AG09319 (cell line): ENCODE measurements around the gene DCUN1D3.

Experiments
- DNase-seq: peaks from one replicate; pipeline ENCODE4 v3.0.0-alpha.2; 2010; ENCODE audit warnings: low read depth; ENCODE audit errors: extremely low read depth
- TF ChIP-seq, protein P1 (sequence below): IDR thresholded peaks from 2 replicates; pipeline ENCODE4 v1.5.1; 2011; ENCODE audit warnings: low read depth, mild to moderate bottlenecking, inconsistent platforms, low read length, moderate library complexity

DCUN1D3 gene

DNA sequence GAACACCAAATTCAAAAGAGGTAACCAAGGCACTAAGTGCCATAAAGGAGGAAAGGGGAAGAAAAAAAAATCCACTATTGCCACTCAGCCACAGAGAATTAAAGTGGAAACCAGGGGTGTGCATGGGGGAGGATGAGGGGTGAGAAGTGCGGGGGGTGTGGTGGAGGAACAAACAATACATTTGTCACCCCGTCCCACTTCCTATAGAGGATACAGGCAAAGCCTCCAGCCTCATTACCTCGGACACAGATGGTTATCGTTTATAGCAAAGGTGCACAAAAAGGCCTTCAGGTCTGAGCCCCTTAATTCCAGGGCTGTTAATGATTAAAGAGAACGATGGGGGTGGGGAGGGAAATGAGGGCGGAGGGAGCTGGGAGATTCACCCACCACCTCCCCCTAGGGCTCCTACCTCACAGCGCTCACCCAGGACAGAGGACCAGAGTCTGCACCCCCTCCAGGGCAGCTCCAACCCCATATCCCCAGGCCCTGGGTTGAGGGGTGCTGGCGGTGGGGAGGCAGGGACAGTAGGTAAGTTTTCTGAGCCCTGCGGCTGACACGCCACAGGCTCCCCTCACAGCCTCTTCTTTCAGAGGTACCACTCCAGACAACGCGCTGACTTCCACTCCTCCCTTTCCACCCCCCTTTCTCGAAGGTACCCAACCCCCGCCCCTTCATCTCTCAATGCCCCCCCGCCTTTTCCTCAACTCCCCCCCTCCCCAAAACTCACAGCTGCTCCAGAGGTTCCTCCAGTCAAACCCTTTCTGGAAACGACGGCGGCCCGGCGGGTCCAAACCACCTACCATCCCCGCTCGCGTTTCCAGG is 470 bp downstream of the DCUN1D3 start:
- no peak for DNase-seq
- TF ChIP-seq, protein P1, sequence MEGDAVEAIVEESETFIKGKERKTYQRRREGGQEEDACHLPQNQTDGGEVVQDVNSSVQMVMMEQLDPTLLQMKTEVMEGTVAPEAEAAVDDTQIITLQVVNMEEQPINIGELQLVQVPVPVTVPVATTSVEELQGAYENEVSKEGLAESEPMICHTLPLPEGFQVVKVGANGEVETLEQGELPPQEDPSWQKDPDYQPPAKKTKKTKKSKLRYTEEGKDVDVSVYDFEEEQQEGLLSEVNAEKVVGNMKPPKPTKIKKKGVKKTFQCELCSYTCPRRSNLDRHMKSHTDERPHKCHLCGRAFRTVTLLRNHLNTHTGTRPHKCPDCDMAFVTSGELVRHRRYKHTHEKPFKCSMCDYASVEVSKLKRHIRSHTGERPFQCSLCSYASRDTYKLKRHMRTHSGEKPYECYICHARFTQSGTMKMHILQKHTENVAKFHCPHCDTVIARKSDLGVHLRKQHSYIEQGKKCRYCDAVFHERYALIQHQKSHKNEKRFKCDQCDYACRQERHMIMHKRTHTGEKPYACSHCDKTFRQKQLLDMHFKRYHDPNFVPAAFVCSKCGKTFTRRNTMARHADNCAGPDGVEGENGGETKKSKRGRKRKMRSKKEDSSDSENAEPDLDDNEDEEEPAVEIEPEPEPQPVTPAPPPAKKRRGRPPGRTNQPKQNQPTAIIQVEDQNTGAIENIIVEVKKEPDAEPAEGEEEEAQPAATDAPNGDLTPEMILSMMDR: no peak

DNA sequence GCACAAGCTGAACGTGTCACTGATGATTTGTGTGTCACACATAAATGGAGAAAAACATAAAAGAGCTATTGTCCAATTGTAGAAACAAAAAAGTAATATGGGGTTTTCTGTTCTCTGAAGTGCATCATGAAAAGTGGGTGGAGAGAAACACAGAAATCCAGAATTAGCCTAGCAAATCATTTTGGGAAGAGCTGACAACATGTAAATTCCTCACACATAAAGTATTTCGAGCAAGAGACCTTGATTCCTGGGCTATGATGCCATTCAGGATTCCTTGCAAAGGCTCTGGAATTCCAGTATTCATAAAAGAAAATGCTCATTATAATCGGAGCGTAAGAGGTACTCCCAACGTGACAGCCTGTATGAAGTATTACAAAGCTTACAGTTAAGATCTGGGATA is 1.1 kb downstream of the DCUN1D3 start:
- DNase-seq: no peak
- TF ChIP-seq, protein P1: no peak

DNA sequence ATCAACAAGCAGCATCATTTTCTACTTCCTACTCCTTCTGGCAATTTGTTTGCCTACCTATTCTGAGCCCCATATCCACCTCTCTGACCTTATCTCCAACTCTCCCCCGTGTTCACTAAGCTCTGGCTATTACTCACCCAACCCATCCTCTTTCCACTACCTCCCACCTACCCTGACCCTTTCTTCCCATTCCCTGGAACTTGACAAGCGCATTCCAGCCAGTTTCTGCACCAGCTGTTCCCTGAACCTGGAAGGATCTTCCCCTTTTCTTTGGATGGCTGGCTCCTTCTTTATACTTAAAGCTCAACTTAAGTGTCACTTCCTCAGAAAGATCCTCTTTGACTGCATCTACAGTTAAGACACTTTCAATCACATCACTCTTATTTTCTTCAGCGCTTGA is 2.2 kb downstream of the DCUN1D3 start:
- TF ChIP-seq, protein P1: no peak
- no peak for DNase-seq

DNA sequence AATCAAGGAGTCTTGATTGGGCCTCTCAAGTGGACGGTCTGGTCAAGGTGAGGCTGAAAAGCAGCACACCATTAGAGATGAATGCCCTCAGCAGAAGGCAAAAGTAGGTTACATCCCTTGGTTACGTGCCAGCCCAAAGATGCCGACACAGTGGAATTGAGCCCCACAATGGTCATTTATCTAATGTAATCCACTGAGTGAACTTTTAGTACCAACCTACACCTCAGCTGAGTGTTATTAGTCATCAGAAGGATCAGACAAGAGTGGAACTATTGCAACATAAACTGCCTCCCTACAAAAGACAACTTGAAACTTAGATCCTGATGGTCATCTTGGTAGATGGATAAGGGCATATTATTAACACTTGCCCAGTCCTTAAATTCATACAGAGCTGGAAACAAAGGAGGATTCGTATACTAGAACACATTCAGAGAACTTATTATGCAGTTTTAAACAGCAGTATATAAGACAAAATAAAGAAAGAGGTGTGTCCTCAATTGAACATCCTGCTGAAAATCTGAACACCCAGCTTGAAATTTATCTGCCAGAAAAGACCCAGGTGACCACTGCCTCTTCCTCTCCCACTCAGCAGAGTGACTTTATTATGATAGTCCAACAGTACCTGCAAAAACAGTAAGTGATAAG is 2.8 kb downstream of the DCUN1D3 start:
- TF ChIP-seq, protein P1: no peak
- no peak for DNase-seq

DNA sequence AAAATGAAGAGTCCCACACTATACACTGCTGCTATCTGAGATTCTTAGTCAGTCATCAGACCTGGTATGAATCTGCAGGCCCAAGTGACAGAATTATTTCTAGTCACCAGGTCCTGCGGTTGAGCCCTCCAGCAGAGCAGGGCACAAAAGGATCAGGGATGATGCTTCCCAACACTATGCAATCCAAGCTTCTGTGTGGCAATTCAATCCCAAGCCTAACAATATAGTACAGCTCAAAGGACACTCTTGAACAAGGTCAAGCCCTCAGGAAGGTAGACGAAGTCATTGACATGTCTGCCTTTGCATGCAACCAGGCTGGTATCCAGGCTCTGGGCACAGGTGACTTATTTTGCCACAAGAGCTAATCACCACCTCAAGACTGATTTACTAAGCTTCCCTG is 5.8 kb downstream of the DCUN1D3 start:
- TF ChIP-seq, protein P1: no peak
- no peak for DNase-seq

DNA sequence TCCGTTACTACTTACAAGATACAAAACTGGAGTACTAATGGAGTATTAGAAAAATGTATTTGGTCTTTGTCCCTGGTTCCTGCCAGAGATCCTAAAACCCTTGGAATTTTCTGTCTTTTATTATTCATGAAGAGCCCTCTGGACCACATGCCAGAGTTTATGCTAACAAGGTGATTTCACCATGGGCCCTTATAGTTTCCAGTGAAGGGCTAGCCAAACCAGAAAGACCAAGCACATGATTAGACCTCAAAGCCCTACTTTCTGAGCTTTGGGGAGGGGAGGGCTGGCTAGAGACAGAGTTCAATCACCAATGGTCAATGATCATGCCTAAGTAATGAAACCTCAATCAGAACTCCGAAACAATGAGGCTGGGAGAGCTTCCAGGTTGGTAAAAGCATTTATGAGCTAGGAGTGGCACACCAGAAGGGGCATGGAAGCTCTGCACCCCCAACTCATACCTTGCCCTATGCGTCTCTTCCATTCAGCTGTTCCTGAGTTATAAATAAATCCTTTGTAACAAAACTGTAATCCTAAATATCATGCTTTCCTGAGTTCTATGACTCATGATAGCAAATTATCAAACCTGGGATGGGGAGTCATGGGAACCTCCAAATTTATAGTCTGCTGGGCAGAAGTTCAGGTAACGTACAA is 10.4 kb downstream of the DCUN1D3 start:
- no peak for DNase-seq
- TF ChIP-seq, protein P1: no peak

DNA sequence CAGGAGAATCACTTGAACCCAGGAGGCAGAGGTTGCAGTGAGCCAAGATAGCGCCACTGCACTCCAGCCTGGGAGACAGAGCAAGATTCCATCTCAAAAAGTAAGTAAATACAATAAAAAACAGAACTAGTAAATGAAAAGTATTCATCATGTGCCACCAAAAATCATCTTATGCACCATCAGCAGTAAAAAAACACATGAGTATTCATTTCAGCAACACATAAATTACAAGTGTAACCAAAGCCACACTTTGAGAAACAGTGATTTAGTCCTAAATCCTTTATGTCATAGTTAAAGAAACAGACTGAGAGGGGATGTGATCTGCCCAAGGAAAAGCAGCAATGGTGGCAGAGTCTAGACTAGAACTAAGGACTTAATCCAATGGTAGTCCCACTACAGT is 13.0 kb downstream of the DCUN1D3 start:
- DNase-seq: no peak
- TF ChIP-seq, protein P1: no peak
